Liver (tissue), 9 donors: ENCODE results near the gene LILRA2. TPM values are rescaled to one million over a fixed set of nuclear protein-coding genes. Genes with fewer than 3 reads are reported as not detected.

ENCODE experiments used
- DNase-seq: peaks from one replicate; pipeline ENCODE4 v3.0.0-alpha.2; 2017; ENCODE audit warnings: low spot score
- H3K27ac ChIP-seq, 2 donors: one replicate each; pipeline ENCODE4 v1.7.0; 2013; ENCODE audit warnings: inconsistent platforms in 2 of 2, low read length in 2 of 2, control low read depth in 1 of 2, low read depth in 1 of 2, mild to moderate bottlenecking in 1 of 2
- H3K27me3 ChIP-seq, 4 donors: one replicate each; pipeline versions ENCODE4 v1.6.1 to v1.7.0; 2013; ENCODE audit warnings: low read length in 3 of 4, inconsistent platforms in 1 of 4, mild to moderate bottlenecking in 1 of 4, moderate library complexity in 1 of 4; ENCODE audit not compliant: control insufficient read depth in 4 of 4, insufficient read depth in 4 of 4
- H3K36me3 ChIP-seq, 4 donors: one replicate each; pipeline versions ENCODE4 v1.6.1 to v1.7.0; 2013; ENCODE audit warnings: low read length in 3 of 4, mild to moderate bottlenecking in 3 of 4, low read depth in 1 of 4, moderate library complexity in 1 of 4; ENCODE audit not compliant: control insufficient read depth in 4 of 4, insufficient read depth in 3 of 4
- H3K4me1 ChIP-seq, 4 donors: one replicate each; pipeline versions ENCODE4 v1.6.1 to v1.7.0; 2013; ENCODE audit warnings: low read length in 3 of 4, mild to moderate bottlenecking in 3 of 4, moderate library complexity in 1 of 4; ENCODE audit not compliant: control insufficient read depth in 4 of 4, insufficient read depth in 4 of 4
- H3K4me3 ChIP-seq, 3 donors: one replicate each; pipeline versions ENCODE4 v1.6.1 to v1.7.0; 2013; ENCODE audit warnings: low read length in 3 of 3, control low read depth in 1 of 3, low read depth in 1 of 3, mild to moderate bottlenecking in 1 of 3
- H3K9ac ChIP-seq, 2 donors: one replicate each; pipeline ENCODE4 v1.7.0; 2013; ENCODE audit warnings: low read length in 2 of 2, mild to moderate bottlenecking in 2 of 2, moderate library complexity in 2 of 2, control low read depth in 1 of 2, low read depth in 1 of 2
- H3K9me3 ChIP-seq, 4 donors: one replicate each; pipeline versions ENCODE4 v1.6.1 to v1.7.0; 2013; ENCODE audit warnings: low read length in 3 of 4; ENCODE audit not compliant: control insufficient read depth in 4 of 4
- CTCF ChIP-seq: fragments of 150-350 bp; IDR thresholded peaks from 2 replicates; pipeline ENCODE4 v1.5.1; 2017; ENCODE audit warnings: improper control_type of control experiment, low read depth, low read length; ENCODE audit not compliant: missing input control
- EGR1 ChIP-seq, 2 donors: IDR thresholded peaks; 2 replicates each; pipeline ENCODE4 v1.6.1; 2016 to 2018; ENCODE audit warnings: antibody characterized with exemption in 2 of 2, low read depth in 2 of 2
- FOXA1 ChIP-seq: IDR thresholded peaks from 2 replicates; pipeline ENCODE4 v1.6.1; 2016; ENCODE audit warnings: antibody characterized with exemption
- FOXA2 ChIP-seq: IDR thresholded peaks from 2 replicates; pipeline ENCODE4 v1.6.1; 2016; ENCODE audit warnings: antibody characterized with exemption
- HNF4A ChIP-seq, 2 donors: conservative IDR thresholded peaks; 2 replicates each; pipeline ENCODE4 v1.6.1; 2016; ENCODE audit warnings: antibody characterized with exemption in 2 of 2, mild to moderate bottlenecking in 2 of 2
- HNF4G ChIP-seq: IDR thresholded peaks from 2 replicates; pipeline ENCODE4 v1.6.1; 2016; ENCODE audit warnings: antibody characterized with exemption
- JUND ChIP-seq, 2 donors: IDR thresholded peaks; 2 replicates each; pipeline ENCODE4 v1.6.1; 2016; ENCODE audit warnings: antibody characterized with exemption in 2 of 2
- NR2F2 ChIP-seq: IDR thresholded peaks from 2 replicates; pipeline ENCODE4 v1.6.1; 2016; ENCODE audit warnings: antibody characterized with exemption
- RAD21 ChIP-seq, 2 donors: IDR thresholded peaks; 2 replicates each; pipeline ENCODE4 v1.6.1; 2016; ENCODE audit warnings: antibody characterized with exemption in 2 of 2, mild to moderate bottlenecking in 2 of 2
- YY1 ChIP-seq: IDR thresholded peaks from 2 replicates; pipeline ENCODE4 v1.6.1; 2016; ENCODE audit warnings: antibody characterized with exemption, mild to moderate bottlenecking
- ZBTB33 ChIP-seq: IDR thresholded peaks from 2 replicates; pipeline ENCODE4 v1.6.1; 2016; ENCODE audit warnings: antibody characterized with exemption
- WGBS: extraction: QIAGEN DNeasy Blood & Tissue Kit; methylation state at CpG from one replicate; pipeline ENCODE4 v1.1.7; 2013; 5-methylcytosine and 5-hydroxymethylcytosine counted together
- polyA plus RNA-seq, 2 donors: library from polyadenylated mRNA; stranded (reverse) in 1 of 2; unstranded in 1 of 2; fragments of 200-250 nt in 1 of 2; fragments of >200 nt in 1 of 2; fragmentation: Nextera tagmentation in 1 of 2; extraction: Ambion mirVana in 1 of 2; gene quantifications; one replicate each; pipeline versions ENCODE4 v1.2.1 to v1.2.3, GENCODE V29; 2013 to 2015
- total RNA-seq, 2 donors: library from RNA; depleted of rRNA; stranded (reverse); fragments of >200 nt; gene quantifications; one replicate each; pipeline ENCODE4 v1.2.3, GENCODE V29; 2014
- TF ChIP-seq, protein P1 (sequence below): IDR thresholded peaks from 2 replicates; pipeline ENCODE4 v1.6.1; 2016; ENCODE audit warnings: antibody characterized with exemption
- TF ChIP-seq, protein P2 (sequence below): IDR thresholded peaks from 2 replicates; pipeline ENCODE4 v1.6.1; 2016; ENCODE audit warnings: antibody characterized with exemption, mild to moderate bottlenecking
- donor health status: healthy.
- donor health status: healthy.
- donor health status: healthy.
- donor health status: healthy.
- donor health status: healthy.

LILRA2 gene
- total and polyA plus RNA-seq, 4 donors = 1.3 to 8.2 (median 4.1) TPM

GRCh38 chr19:54556194-54556593 lies 17.4 kb upstream of the LILRA2 start:
- Histone ChIP-seq H3K9ac (no peak overlapping the region), H3K36me3 (no peaks in the 10 kb centered on the region), H3K27ac (no peak overlapping the region), H3K9me3 (no peaks in the 10 kb centered on the region), H3K4me3 (no peak overlapping the region), H3K4me1 (no peaks in the 10 kb centered on the region), H3K27me3 (peaks cover 0 to 2% (median 0%) of the 10 kb centered on the region in 4 donors)
- DNase-seq = no peak
- 54% methylated on average over 1 of the region's 1 CpG for WGBS
- TF ChIP-seq RAD21 (IDR thresholded peaks at IDR 0.05) = no peak
- no peak for TF ChIP-seq HNF4G
- no peak for TF ChIP-seq EGR1 (IDR thresholded peaks at IDR 0.05; ENCODE audit: low read depth in 2 of 2)
- TF ChIP-seq, protein P1, sequence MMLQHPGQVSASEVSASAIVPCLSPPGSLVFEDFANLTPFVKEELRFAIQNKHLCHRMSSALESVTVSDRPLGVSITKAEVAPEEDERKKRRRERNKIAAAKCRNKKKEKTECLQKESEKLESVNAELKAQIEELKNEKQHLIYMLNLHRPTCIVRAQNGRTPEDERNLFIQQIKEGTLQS = no peak
- TF ChIP-seq FOXA1 = no peak
- no peak for TF ChIP-seq NR2F2
- TF ChIP-seq, protein P2, sequence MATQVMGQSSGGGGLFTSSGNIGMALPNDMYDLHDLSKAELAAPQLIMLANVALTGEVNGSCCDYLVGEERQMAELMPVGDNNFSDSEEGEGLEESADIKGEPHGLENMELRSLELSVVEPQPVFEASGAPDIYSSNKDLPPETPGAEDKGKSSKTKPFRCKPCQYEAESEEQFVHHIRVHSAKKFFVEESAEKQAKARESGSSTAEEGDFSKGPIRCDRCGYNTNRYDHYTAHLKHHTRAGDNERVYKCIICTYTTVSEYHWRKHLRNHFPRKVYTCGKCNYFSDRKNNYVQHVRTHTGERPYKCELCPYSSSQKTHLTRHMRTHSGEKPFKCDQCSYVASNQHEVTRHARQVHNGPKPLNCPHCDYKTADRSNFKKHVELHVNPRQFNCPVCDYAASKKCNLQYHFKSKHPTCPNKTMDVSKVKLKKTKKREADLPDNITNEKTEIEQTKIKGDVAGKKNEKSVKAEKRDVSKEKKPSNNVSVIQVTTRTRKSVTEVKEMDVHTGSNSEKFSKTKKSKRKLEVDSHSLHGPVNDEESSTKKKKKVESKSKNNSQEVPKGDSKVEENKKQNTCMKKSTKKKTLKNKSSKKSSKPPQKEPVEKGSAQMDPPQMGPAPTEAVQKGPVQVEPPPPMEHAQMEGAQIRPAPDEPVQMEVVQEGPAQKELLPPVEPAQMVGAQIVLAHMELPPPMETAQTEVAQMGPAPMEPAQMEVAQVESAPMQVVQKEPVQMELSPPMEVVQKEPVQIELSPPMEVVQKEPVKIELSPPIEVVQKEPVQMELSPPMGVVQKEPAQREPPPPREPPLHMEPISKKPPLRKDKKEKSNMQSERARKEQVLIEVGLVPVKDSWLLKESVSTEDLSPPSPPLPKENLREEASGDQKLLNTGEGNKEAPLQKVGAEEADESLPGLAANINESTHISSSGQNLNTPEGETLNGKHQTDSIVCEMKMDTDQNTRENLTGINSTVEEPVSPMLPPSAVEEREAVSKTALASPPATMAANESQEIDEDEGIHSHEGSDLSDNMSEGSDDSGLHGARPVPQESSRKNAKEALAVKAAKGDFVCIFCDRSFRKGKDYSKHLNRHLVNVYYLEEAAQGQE = no peak
- no peak for TF ChIP-seq HNF4A (conservative IDR thresholded peaks at IDR 0.05)
- TF ChIP-seq CTCF = no peak
- no peak for TF ChIP-seq FOXA2
- no peak for TF ChIP-seq JUND (IDR thresholded peaks at IDR 0.05)

- Histone ChIP-seq H3K27ac (no peak overlapping the region), H3K9me3 (no peaks in the 10 kb centered on the region), H3K4me1 (no peaks in the 10 kb centered on the region), H3K9ac (no peak overlapping the region), H3K27me3 (peaks cover 0 to 2% (median 0%) of the 10 kb centered on the region in 4 donors), H3K4me3 (no peak overlapping the region), H3K36me3 (no peaks in the 10 kb centered on the region)
- DNase-seq = no peak
- no peak for TF ChIP-seq YY1
- TF ChIP-seq, protein P1 = no peak
- TF ChIP-seq FOXA2 = no peak
- TF ChIP-seq, protein P2 = peak; percentile 59
- TF ChIP-seq ZBTB33 = no peak
- 63% methylated on average over 3 of the region's 3 CpGs for WGBS
These were observed 15.3 kb upstream of the LILRA2 start for GRCh38 chr19:54558339-54558738.
